Measurements from ENCODE around the gene RAB12.

RAB12 gene

DNA sequence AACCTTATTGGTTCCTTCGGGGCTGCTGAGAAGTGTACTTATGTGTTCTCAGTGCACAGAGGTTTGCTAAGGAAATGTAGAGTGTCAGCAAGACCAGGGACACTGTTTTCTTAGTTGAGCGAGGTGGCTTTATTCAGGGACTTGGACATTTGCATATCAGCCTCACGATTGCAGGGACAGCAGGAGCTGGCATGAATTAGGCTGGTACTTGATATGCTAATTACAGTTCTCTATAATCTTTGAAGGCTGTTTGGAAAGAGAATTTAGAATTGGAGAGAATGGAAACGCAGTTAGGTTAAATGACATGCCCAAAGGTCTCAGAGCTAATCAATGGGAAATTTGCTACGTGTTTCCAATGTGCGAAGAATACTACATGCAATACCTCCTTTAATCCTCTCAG lies 77.4 kb downstream of the RAB12 start:
- DNase-seq = no peak

DNA sequence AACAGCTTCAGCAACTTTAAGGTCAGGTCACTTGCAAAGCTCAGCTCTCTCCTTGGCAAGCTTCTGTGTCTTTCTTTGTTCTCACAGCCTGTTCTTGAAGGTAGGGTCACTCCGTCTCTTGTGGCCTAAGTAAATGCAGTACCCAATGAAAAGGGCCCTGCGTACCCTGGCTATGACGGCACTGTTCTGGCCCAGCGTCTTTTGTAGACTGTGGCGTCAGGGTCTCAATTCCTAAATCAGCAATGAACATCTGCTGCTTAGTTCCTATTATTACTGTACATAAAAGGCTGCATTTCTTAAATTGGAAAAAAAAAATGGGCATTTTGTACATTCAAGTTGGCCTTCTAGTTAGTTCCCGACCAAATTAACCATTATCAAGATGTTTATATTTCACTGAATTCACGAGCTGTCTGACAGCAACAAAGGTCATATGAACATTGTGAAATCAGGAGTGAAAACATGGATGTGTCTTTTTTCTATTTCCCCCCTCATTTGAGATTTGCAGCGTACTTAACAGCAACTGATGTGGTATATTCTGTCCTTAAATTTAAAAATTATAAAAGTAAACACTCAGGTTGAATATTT lies 79.1 kb downstream of the RAB12 start:
- no peak for DNase-seq

DNA sequence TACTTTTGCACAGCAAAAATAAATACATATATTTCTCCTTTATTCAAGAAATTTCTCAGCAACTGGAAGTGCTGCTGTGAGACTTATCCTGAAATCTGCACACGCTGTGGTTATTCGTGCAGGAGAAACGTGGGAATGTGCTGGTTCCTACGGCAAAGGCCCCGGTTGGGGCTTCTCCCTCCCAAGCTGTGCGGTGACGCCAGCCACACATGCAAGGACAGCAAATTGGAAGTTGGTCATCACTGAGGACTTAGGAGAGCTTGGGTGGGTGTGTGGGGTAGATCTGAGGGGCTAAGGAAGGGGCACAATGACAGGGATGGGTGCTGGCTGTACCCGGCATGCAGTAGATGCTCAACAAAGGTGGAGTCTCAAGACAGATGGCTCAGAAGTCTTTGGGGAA lies 79.6 kb downstream of the RAB12 start:
- DNase-seq = no peak

Data from activated naive CD4-positive, alpha-beta T cell treated with anti-CD3 and anti-CD28 coated beads, Interleukin-2, amount 50 U/mL, for 16 hours (primary cell).